DND-41 (cell line): ENCODE results near the gene CFAP77.

Experiments
- EZH2 ChIP-seq: IDR thresholded peaks from 3 replicates; pipeline ENCODE4 v1.6.1; 2012; ENCODE audit warnings: borderline replicate concordance, low read depth, mild to moderate bottlenecking, moderate library complexity, low read length, inconsistent platforms; ENCODE audit not compliant: severe bottlenecking
- TF ChIP-seq, protein P1 (sequence below): IDR thresholded peaks from 2 replicates; pipeline ENCODE4 v1.5.1; 2012; ENCODE audit warnings: borderline replicate concordance, low read length, moderate library complexity, mild to moderate bottlenecking; ENCODE audit not compliant: poor library complexity, severe bottlenecking; ENCODE audit errors: extremely low read depth

DNA sequence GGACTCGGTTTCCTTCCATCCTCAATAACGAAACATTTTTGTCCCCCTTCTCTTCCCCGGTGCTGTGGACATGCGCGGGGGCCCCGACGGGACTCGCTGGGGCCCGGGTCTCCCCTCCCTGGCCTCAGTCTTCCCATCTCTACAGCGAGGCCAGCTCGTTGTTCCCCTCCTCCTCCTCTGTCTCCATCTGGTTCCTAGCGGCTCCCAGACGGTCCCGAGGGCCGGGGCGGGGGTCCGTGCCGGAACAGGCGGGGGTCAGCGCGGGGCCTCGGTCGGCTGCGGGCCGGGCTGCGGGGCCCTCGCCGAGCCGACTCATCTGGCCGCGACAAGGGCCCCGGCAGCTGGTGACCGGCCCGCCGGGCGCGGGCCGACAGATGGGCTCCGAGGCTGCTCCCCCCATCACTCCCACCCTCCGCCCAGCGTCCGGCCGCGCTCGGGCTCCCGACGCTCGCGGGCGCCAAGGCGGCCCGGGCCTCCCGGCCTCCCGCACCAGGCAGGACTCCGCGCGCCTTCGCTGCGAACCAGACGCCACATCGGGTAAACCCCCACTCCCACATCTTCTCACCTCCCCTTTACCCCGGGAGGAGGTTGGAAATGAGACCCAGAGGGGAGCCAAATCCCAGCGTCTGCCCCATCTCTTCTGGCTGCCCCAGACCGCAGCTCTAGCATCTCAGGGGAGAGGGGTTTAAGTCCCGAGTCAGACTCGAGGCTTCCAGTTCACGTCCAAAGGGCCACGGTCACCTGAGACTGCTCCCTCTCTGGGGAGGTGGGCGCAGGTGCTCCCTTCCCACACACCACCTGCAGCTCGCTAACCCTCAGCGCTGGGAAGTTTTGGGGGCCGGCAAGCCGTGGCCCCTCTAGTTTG lies 180.5 kb downstream of the CFAP77 start:
- TF ChIP-seq, protein P1, sequence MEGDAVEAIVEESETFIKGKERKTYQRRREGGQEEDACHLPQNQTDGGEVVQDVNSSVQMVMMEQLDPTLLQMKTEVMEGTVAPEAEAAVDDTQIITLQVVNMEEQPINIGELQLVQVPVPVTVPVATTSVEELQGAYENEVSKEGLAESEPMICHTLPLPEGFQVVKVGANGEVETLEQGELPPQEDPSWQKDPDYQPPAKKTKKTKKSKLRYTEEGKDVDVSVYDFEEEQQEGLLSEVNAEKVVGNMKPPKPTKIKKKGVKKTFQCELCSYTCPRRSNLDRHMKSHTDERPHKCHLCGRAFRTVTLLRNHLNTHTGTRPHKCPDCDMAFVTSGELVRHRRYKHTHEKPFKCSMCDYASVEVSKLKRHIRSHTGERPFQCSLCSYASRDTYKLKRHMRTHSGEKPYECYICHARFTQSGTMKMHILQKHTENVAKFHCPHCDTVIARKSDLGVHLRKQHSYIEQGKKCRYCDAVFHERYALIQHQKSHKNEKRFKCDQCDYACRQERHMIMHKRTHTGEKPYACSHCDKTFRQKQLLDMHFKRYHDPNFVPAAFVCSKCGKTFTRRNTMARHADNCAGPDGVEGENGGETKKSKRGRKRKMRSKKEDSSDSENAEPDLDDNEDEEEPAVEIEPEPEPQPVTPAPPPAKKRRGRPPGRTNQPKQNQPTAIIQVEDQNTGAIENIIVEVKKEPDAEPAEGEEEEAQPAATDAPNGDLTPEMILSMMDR = no peak
- TF ChIP-seq EZH2 = no peak
